Heart right ventricle (tissue), 16 donors: ENCODE measurements around the gene TYRP1. TPM values are rescaled to one million over a fixed set of nuclear protein-coding genes. Genes with fewer than 3 reads are reported as not detected.

Experiments
- ATAC-seq, 8 donors: fragments of 200-7000 bp; cut with Tn5 transposase; one replicate each; pipeline ENCODE4 v1.9.1; 2020; ENCODE audit warnings: mild to moderate bottlenecking in 8 of 8, moderate library complexity in 8 of 8, moderate number of reproducible peaks in 1 of 8
- DNase-seq, 2 donors: peaks; one replicate each; pipeline ENCODE4 v3.0.0-alpha.2; 2020
- H3K27ac ChIP-seq, 10 donors: fragments of 200-600 bp; sonication (generic) in 2 of 10; one replicate each; pipeline versions ENCODE4 v1.5.0 to v1.8.0; 2020 to 2022; ENCODE audit warnings: mild to moderate bottlenecking in 3 of 10
- H3K27me3 ChIP-seq, 7 donors: fragments of 200-600 bp; one replicate each; pipeline ENCODE4 v1.8.0; 2021 to 2022; ENCODE audit warnings: mild to moderate bottlenecking in 2 of 7
- H3K36me3 ChIP-seq, 9 donors: fragments of 200-600 bp; sonication (generic) in 1 of 9; one replicate each; pipeline versions ENCODE4 v1.5.0 to v1.8.0; 2020 to 2022; ENCODE audit warnings: mild to moderate bottlenecking in 2 of 9
- H3K4me1 ChIP-seq, 9 donors: fragments of 200-600 bp; sonication (generic) in 1 of 9; one replicate each; pipeline versions ENCODE4 v1.5.0 to v1.8.0; 2020 to 2022; ENCODE audit warnings: mild to moderate bottlenecking in 4 of 9
- H3K4me3 ChIP-seq, 10 donors: fragments of 200-600 bp; sonication (generic) in 2 of 10; one replicate each; pipeline versions ENCODE4 v1.5.0 to v1.8.0; 2020 to 2022; ENCODE audit warnings: mild to moderate bottlenecking in 7 of 10, moderate library complexity in 2 of 10
- H3K9me3 ChIP-seq, 11 donors: fragments of 200-600 bp in 10 of 11; sonication (generic) in 2 of 11; one replicate each; pipeline versions ENCODE4 v1.5.0 to v1.8.0; 2013 to 2022; ENCODE audit warnings: mild to moderate bottlenecking in 2 of 11, control low read depth in 1 of 11, moderate library complexity in 1 of 11
- WGBS, 2 donors: extraction: QIAGEN DNeasy Blood & Tissue Kit; methylation state at CpG; one replicate each; pipeline ENCODE4 v1.1.7; 2013; ENCODE audit warnings: inconsistent platforms in 1 of 2; 5-methylcytosine and 5-hydroxymethylcytosine counted together
- intact Hi-C, 10 donors: fragments of 100-400 bp; cut with DNase I; formaldehyde crosslinking; loops; one replicate each; pipeline versions ENCODE4 v1.11.1 to v1.14.2; 2022
- polyA plus RNA-seq, 2 donors: library from polyadenylated mRNA; stranded (reverse); fragments of 200-250 nt; gene quantifications; one replicate each; pipeline ENCODE4 v1.2.3, GENCODE V29; 2013
- total RNA-seq, 10 donors: library from RNA; stranded (reverse); fragmentation: NEBNext Ultra II Directional in 3 of 10; extraction: Animal tissue kit (Norgen Biotek cat#: 25700) in 3 of 10; gene quantifications; one replicate each; pipeline versions ENCODE4 v1.2.1 to v1.2.4, GENCODE V29; 2021 to 2023
- TF ChIP-seq, protein P1 (sequence below), 9 donors: fragments of 200-600 bp; sonication (generic) in 2 of 9; IDR thresholded peaks; one replicate each; pipeline versions ENCODE4 v1.5.0 to v1.8.0; 2021 to 2022; ENCODE audit warnings: antibody characterized with exemption in 9 of 9, mild to moderate bottlenecking in 5 of 9, moderate library complexity in 1 of 9
- donor health status: Arrhythmogenic right ventricular cardiomyopathy.
- donor health status: ischemic (EF 13 %, LVEDD 7.1; RV severe dilation, severe dysfunction).
- donor health status: healthy with polysubstance abuse.
- donor health status: DM: no; HTN: yes; CAD: no.
- donor health status: DM: no; HTN: no; CAD: no.
- donor health status: ischemic (EF 25% LVEDD 6.9; RV normal size, moderate dysfunction).
- donor health status: ischemic (EF 25% LVEDD 5.7; RV mildly dilated, moderate dysfunction).
- donor health status: healthy.
- donor health status: DM: yes; HTN: yes; CAD: no.
- donor health status: Ischemic cardiomyopathy.
- donor health status: ischemic (EF 35%, LVEDD 5.7; RV mildly dilated, moderate dysfunction).
- donor health status: nonischemic (EF 11% LVEDD 7.7; RV severe dilation, severe dysfunction).
- donor health status: DM: yes; HTN: yes; CAD: no.
- donor health status: PGD.
- donor health status: ischemic (EF 29% LVEDD 5.4; RV normal size, mild dysfunction).
- donor health status: nonischemic (EF 23%, LVEDD 6.1; RV moderate dilation, normal function).

The TYRP1 gene
- total and polyA plus RNA-seq, 12 donors = 7.2 to 138 (median 66.8) TPM

GRCh38 chr9:12658531-12659209 is 34.5 kb upstream of the TYRP1 start:
- Histone ChIP-seq H3K27ac (no peak overlapping the region), H3K9me3 (peaks cover 0 to 3% (median 0%) of the 10 kb centered on the region in 11 donors), H3K4me1 (no peaks in the 10 kb centered on the region), H3K4me3 (no peak overlapping the region), H3K36me3 (no peaks in the 10 kb centered on the region), H3K27me3 (no peaks in the 10 kb centered on the region)
- DNase-seq (peak in 1 of 2 donors; percentile 3), ATAC-seq (no peak)
- intact Hi-C loops = no loop called here
- 79 to 89% methylated on average over 10 of the region's 10 CpGs for WGBS, 2 donors
- TF ChIP-seq, protein P1, sequence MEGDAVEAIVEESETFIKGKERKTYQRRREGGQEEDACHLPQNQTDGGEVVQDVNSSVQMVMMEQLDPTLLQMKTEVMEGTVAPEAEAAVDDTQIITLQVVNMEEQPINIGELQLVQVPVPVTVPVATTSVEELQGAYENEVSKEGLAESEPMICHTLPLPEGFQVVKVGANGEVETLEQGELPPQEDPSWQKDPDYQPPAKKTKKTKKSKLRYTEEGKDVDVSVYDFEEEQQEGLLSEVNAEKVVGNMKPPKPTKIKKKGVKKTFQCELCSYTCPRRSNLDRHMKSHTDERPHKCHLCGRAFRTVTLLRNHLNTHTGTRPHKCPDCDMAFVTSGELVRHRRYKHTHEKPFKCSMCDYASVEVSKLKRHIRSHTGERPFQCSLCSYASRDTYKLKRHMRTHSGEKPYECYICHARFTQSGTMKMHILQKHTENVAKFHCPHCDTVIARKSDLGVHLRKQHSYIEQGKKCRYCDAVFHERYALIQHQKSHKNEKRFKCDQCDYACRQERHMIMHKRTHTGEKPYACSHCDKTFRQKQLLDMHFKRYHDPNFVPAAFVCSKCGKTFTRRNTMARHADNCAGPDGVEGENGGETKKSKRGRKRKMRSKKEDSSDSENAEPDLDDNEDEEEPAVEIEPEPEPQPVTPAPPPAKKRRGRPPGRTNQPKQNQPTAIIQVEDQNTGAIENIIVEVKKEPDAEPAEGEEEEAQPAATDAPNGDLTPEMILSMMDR (IDR thresholded peaks at IDR 0.05) = no peak

- no peak overlapping the region for H3K4me3 ChIP-seq
- DNase-seq (no peak), ATAC-seq (no peak)
- no peaks in the 10 kb centered on the region for H3K27me3 ChIP-seq
- H3K36me3 ChIP-seq = no peaks in the 10 kb centered on the region
- intact Hi-C loops = no loop called here
- TF ChIP-seq, protein P1 (IDR thresholded peaks at IDR 0.05) = no peak
- peaks cover 0 to 3% (median 0%) of the 10 kb centered on the region in 11 donors for H3K9me3 ChIP-seq
- no peaks in the 10 kb centered on the region for H3K4me1 ChIP-seq
- H3K27ac ChIP-seq = no peak overlapping the region
- 92 to 98% methylated on average over 4 of the region's 4 CpGs for WGBS, 2 donors
These were observed 34.0 kb upstream of the TYRP1 start for GRCh38 chr9:12659220-12659619.

DNA sequence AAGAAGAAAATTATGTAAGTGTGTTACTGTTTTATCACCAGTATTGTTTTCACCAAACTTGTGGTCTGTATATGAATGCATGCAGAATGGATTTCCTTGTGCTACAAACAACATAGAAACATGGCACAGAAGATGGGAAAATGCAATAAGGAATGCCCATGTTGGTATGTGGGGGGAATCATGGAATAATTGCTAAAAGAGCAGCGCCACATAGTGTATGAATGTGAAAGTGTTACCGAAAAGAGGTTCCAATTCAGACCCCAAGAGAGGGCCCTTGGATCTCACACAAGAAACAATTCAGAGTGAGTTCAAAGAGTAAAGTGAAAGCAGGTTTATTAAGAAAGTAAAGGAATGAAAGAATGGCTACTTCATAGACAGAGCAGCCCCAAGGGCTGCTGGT is 26.4 kb upstream of the TYRP1 start:
- Histone ChIP-seq H3K9me3 (no peaks in the 10 kb centered on the region), H3K4me1 (no peaks in the 10 kb centered on the region), H3K36me3 (no peaks in the 10 kb centered on the region), H3K27ac (no peak overlapping the region), H3K27me3 (no peaks in the 10 kb centered on the region), H3K4me3 (no peak overlapping the region)
- DNase-seq (no peak), ATAC-seq (no peak)
- TF ChIP-seq, protein P1 (IDR thresholded peaks at IDR 0.05) = no peak
- 49 to 50% methylated on average over 2 of the region's 2 CpGs for WGBS, 2 donors
- intact Hi-C loops = no loop called here

- Histone ChIP-seq H3K27me3 (no peaks in the 10 kb centered on the region), H3K27ac (no peak overlapping the region), H3K9me3 (no peaks in the 10 kb centered on the region), H3K4me1 (no peaks in the 10 kb centered on the region), H3K4me3 (no peak overlapping the region), H3K36me3 (no peaks in the 10 kb centered on the region)
- WGBS, 2 donors = 84 to 94% methylated on average over 3 of the region's 3 CpGs
- ATAC-seq (no peak), DNase-seq (no peak)
- intact Hi-C loops = no loop called here
- TF ChIP-seq, protein P1 (IDR thresholded peaks at IDR 0.05) = no peak
These were observed 25.3 kb upstream of the TYRP1 start for GRCh38 chr9:12667892-12668291.
